HG03378 (cell line): ENCODE data around the gene OSGEP.

ENCODE experiments used
- ATAC-seq: cut with Tn5 transposase; IDR thresholded peaks from one replicate; pipeline ENCODE4 v1.9.1; 2021; ENCODE audit warnings: mild to moderate bottlenecking, moderate library complexity; ENCODE audit not compliant: unreplicated experiment

OSGEP gene

DNA sequence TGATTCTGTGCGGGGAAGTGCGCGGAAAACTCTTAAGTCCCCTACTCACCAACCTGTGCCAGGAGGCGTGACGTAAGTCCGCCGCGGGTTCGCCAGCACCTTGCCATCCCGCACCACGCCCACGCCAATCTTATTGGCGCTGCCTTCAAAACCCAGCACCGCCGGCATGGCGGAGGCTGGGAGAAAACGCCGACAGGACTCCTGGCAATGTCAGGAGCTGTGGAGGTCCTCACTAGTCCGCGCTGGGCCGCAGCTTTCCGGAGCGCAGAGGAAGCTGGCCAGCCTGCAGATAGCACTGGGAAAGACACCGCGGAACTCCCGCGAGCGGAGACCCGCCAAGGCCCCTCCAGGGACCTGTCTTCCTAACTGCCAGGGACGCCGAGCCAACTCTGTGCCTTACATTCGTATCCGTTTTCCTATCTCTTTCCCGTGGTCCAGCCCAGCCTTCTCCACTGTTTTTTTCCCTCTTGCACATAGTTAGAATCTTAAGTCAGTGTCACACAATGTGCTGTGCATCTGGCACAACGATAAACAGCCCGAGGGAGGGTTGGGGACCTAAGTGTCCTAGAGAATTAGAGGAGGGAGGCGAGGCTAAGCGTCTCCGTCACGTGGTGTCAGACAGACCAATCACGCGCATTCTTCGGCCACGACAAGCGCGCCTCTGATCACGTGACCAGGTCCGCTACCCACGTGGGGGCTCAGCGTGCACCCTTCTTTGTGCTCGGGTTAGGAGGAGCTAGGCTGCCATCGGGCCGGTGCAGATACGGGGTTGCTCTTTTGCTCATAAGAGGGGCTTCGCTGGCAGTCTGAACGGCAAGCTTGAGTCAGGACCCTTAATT, at the start of gene OSGEP, which contains the start of gene APEX1:
TSS of gene OSGEP (minus strand) at position 297 of the 839 bp plus-strand sequence. CDS start at position 168, 129 bp downstream.
TSS of gene APEX1 (plus strand) at position 711 of the 839 bp plus-strand sequence. CDS start 420 bp downstream, outside the sequence.
- peak; percentile 78 for ATAC-seq

DNA sequence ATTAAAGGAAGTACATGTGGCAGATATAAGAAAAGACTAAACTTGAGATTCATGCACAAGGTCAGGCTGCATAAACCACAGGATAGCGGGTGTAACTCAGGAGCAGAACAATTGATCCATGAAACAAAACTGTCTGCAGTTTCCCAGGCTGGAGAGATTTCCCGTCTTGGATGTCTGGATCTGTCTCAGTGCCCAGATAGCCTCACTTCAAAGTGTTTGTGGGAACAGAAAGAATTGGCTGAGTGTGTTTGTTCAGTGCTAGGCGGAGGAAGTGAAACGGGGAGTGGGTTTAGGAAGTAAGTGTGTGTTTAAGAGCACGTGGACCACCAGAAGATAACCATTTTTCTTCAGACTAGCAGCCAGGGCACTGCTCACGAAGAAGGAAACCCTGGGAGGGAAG, 49.3 kb upstream of the OSGEP start:
- ATAC-seq, result no peak

DNA sequence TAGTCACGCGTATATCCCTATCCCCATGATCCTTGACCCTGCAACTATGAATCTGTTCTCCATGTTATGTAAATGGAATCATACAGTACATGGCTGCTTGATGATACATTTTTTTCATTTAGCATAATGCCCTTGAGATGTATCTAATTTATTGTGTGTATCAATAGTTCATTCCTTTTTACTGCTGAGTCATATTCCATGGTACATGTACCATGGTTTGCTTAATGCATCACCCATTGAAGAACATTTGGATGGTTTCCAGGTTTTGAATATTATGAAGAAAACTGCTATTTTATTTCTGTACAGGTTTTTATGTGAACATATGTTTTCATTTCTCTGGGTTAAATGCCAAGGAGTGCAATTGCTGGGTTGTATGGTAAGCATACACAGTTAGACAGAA, 46.7 kb upstream of the OSGEP start:
- ATAC-seq, result no peak

DNA sequence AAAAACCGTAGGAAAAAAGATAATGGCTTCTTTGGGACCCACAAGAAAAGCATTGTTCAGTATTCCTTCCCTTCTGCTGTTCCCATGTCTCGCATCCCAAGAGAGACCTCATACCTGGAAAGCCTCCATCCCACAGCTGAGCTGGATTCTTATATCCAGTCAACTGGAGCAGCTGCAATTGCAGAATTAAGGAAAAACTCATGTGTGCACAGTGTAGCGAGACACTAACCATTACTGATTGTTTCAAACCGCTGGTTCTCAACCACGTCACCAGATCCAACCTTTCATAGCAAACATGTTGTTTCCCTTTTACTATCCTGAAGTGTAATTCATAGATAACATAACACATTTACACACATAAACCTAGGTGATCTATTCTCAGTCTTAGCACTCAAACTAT, 45.3 kb upstream of the OSGEP start:
- no peak for ATAC-seq

DNA sequence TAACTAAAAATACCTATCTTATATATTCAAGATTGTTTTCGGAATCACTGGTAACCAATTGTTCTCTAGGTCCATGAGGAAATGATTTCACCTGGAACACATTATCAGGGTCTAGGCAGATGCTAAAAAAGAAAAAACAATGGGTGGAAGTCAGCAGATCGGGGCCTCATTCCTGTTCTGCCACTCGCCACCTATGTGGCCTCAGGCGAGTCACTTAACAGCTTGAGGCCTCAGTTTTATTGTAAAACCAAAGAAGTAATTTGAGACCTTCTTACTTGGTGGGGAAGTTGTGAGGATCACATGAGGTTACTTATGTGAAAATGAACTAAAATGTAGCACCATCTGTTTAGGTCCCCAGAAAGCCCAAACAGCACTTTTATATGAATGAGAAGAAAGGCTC, 44.5 kb upstream of the OSGEP start:
- no peak for ATAC-seq

DNA sequence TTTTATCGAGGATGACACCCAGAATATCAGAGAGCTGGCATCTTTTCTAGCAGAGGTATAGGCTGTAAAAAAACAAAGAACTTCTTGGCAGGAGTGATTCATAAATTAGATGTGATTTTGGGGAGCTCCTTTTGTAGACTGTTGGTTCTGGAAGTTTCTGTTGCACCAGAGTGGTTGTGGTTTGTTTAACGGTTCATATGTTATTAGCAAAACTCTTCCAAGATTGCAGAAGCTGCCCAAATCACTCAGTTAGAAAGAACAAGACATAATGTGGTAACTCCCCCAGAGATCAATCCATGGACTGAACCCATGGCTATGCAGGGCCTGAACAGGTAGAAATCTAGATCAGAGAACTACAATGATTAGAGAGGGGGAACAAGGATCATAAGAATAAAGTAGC, 44.0 kb upstream of the OSGEP start:
- no peak for ATAC-seq

DNA sequence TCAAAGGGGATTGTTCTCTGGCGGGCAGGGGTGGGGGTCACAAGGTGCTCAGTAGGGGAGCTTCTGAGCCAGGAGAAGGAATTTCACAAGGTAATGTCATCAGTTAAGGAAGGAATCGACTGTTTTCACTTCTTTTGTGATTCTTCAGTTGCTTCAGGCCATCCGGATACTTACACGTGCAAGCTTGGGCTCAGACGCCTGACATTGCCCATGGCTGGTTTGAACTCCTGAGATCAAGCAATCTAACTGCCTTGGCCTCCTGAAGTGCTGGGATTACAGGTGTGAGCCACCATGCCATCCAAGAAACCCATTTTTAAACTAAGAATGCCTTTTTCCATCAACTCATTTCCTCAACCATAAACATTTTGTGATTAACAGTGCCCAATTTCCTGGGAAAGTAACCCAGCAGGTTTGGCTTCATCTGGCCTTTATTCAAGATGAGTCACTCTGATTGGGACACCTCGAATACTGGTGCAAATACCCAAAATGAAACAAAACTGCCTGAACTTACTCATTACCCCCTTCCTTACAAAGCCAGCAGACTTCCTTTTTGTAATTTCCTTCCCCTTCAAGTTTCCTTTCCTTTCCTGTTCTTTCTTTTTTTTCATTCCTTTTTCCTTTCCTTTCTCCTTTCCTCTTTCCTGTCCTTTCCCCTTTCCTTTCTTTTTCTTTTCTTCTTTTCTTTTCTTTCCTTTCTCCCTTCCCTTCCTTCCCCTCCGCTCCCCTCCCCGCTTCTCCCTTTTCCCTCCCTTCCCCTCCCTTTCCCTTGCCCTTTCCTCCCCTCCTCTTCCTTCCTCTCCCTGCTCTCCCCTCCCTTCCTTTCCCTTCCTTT, 40.5 kb upstream of the OSGEP start:
- ATAC-seq, result no peak

DNA sequence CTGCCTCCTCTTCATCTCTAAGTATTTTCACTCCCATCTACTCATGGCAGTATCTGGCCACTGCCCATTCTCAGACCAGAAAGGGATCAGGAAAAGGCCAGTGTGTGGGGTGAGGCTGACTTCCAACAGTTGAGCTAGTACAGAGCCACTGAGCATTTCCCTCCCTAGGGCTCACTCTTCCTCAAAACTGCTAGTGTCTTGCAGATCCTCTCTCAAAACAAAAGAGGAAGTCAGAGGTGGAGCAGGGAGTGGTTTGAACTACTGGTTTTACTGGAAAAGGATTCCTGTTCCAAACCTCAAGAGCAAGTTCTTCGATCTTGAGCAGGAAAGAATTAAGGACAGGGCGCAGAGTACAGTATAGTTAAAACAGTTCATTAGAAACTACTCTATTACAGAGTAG, 39.0 kb upstream of the OSGEP start:
- no peak for ATAC-seq

DNA sequence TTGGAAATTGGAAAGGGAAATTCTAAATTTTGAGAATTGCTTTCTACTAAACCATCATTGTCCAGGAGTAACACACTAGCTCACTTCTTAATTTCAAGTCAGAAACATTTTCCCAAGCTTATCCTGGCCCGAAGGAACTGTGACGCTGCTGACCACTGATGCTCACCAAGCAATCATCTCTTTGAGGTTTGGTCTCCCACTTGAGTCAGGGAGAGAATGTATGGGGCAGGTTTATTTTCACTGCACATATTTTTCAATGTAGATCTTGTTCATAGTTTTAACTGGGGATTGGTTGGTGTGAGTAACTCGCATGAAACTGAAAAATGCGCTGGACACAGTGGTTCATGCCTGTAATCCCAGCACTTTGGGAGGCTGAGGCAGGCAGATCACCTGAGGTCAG, 37.9 kb upstream of the OSGEP start:
- ATAC-seq, result no peak

DNA sequence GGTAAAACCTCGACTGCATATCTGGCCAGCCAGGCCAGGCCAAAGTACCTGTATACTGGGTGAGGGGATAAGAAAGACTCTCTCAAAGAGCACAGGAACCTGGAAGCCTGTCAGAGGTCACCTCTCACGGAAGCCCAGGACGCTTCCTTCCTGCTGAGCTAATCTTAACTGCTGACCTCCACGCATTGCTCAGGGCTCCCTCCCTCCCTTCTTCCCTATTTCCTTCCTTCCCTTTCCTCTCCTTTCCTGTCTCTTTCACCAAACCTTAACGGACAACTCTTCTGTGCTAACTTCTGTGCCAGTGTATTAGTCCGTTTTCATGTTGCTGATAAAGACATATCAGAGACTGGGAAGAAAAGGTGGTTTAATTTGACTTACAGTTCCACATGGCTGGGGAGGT, 36.0 kb upstream of the OSGEP start:
- no peak for ATAC-seq

DNA sequence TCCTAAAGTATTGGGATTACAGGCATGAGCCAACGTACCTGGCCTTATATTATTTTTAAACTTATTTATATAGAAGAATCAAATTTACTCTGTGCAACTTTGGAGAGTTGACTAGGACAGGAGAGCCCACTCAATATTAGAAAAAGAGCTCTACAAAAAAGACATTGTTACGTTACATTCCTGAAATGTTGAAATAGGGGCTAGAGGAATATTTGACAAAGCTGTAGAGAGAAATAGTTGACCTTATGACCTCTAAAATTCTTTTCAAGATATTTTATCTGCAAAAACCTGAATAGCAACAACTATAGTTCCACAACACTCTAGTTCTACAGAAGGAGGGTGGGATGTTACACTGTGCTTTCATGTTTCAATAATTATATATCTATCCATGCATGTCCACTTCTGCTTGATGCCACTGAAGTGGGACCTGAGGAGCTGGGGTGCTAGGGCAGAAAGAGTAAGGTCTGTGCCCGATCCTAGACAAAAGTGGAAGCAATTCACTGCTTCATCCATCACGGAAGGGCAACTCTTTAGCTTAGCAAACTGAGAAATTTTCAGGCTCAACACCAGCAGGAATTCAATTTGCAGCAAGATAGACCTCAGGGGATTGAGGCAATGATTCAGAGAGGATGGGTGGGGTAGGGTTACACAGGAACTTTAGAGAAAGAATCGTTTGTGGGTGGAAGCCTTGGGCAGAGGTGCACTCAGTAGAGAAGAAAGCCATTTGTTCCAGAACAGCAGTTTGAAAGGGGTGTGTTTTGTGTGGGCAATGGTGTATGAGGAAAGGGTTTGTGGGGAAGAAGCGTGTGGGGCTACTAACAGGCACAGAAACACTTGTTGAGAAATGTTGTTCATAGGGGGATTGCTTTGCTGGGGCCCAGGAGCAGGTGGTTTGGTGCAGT, 34.7 kb upstream of the OSGEP start:
- no peak for ATAC-seq

DNA sequence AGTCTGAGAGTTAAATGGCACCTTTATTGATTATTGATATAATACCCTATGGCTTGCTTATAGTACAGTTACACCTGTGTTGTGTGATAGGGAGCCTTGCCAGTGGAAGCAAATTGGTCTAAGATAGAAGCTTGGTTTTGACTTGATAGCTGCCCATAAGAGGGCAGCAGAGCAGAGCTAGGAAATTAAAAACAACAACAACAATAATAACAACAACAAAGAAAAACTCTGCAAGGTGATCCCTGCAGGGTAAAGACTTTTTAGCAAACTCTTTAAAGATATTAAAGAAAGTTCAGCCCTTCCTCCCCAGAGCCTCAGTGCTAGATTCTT, 32.7 kb upstream of the OSGEP start:
- ATAC-seq, result no peak

DNA sequence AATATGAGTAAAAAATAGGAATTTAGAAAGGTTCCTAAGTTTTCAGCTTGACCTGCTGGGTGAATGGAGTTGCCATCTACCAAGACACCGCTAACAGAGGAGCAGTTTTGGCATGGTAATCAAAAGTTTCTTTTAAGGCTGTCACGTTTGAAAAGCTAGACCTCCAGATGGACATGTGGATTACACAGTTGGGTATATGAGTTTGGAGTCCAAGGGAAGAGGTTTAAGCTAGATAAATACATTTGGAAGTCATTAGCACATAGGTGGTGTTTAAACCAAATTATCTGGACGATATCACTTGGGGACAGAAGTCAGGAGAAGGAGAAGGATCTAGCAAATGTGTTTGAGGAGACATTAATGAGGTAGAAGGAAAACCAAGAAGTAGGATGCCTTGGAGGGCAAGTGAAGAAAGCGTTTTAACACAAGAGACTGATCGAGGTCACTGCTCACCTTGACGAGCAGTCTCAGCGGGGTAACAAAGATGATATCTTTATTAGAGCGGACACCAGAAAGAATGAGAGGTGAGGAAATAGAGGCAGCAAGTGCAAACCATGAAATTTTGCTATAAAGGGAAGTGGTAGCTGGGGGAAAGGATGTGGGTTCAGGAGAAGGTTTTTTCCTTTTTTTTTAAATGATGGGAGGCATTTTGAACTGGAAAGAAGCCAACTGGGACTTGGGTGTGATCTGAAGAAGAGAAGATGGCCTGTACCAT, 32.2 kb upstream of the OSGEP start:
- ATAC-seq, result no peak

DNA sequence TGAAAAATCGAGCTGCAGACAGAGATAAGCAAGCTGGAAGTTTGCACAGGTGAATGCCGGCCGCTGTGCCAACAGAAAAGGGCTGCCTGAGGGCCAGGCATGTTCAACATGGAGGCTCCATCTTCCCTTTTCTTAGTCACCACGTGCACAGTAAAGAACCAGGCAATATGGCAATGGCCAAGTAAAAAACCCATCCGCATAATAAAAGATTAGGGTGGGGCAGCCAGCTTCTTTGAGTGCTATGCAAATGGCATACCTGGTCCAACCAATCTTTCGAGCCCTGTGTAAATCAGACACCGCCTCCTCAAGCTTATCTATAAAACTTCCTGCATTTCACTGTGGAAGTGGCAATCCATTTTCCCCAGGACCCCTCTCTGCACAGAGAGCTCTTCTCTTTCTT, 31.3 kb upstream of the OSGEP start:
- ATAC-seq, result no peak

DNA sequence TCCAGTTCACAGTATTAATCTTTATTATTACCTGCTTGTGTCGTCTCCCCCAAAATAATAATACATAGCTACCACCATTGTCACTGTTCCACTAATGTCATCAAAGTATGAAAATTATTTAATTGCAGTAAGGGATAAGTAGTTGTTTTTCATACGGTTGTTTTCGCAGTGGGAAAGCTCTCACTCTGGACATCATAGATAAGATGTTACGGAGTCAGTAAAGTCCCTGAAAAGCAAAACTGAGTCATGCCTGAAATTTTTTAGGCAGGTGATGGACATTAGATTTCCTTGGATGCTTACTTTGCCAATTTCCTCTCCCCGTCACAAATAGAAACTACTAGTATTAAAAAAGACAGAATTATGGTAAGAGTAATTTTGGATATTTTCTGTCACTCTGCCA, 27.8 kb upstream of the OSGEP start:
- no peak for ATAC-seq

DNA sequence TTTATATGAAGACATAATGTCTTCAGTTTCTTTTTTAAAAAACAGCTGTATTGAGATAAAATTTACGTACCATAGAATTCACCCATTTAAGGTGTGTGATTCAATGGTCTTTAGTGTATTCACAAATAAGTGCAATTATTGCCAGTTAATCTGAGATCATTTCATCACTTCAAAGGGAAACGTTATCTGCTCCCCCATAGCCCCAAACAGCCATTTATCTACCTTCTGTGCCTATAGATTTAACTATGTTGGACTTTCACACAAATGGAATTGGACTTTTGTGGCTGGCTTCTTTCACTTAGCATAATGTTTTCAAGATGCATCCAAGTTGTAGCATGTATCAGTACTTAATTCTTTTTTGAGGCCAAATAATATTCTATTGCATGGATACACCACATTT, 24.3 kb upstream of the OSGEP start:
- ATAC-seq, result no peak

DNA sequence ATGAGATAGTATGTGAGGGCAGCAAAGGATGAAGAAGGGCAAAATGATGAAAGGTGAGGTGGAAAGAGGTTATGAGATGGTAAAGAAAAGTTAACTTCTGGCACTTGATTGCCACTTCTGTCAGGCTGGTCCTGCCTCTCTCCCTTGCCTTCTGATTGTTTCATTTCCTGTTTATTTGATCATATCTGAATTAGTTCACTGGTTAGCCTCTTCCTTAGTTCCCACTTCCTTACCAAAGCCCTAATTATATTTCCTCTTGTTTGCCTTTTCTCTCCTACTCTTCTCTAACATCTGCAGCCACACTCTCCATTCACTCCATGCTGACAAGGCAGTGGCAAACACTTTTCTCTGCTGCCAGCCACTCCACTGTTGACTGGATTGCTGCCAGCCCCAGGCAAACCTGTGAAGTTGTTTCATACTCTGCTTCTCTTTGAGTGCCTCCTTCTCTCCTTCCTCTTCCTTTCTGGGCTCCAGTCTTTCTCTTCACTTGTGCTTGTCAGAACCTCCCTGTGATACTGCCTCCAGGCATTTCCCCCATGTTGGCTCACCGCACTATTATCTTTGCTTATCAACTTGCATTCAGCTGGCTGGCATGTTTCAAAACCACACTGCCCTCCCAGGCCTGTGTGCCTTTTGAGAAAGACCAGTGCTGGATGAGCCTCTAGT, 22.7 kb upstream of the OSGEP start:
- no peak for ATAC-seq

DNA sequence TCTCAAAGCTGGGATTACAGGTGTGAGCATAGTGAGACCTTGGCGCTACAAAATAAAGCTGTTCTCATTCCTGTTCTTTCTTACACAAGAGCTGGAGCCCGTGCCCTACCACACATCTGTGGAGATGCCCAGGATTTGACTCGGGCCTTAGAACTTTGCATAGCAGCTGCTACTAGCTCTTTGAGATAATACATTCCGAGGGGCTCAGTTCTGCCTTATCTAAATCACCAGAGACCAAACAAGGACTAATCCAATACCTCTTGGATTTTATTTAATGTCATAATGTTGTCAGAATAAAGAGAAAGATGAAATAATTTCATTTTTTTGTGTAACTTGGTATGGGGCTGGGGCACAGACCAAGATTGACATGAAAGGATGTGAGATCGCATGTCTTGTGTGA, 22.2 kb upstream of the OSGEP start:
- ATAC-seq, result no peak

DNA sequence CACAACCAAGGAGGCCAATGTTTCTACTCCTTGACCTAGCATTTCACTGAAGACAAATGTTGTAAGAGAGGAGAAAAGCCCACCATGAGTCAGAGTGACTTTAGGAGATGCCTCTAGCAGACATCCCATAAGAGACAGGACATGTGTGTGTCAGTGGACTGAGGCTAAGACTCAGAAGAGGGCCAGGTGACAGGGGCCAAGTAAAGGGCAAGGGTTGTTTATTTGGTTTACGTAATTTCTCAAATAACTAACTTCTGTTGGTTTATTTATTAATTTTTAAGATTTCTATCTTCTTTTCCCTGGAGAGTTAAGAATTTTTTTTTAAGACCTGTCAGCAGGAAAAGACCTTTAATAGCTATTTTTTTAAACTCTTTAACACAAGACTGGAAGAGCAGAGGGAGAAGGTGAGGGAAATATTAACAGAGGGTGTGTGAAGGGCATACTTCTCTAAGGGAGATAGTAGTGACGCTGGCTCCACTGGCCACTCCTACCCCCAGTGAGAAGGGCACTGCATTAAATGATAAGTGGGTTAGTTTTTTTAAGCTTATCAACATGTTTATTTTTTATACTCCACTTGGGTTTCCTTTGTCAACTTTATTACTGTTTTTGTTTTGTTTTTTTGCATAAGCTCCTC, 18.0 kb upstream of the OSGEP start:
- ATAC-seq, result no peak

DNA sequence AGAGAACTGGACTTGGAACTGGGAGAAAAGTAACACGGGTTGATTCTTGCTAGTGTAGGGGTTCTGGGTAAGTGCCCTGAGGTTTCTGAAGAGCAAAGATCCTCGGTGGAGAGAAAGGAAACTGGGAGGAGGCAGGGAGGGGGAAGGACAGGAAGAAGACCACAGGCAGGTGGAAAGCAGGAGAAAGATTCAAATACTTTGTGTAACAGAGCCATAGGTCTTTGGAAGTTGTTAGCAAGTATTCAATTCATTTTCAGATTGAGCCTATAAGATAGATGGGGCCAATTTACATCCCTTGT, 15.9 kb upstream of the OSGEP start:
- ATAC-seq, result no peak
